Stimulated activated CD8-positive, alpha-beta memory T cell treated with anti-CD3 and anti-CD28 coated beads, Interleukin-12 subunit alpha, Interleukin-12 subunit beta, amount 100 ng/mL, for 1 hour (primary cell): Measurements from ENCODE around the gene MAN1A1.
"Not testable (repeated sequence)": the region's sequence is repeated elsewhere in the genome, so short reads cannot be mapped to it uniquely, and the experiment has no call there.

Experiments used
- DNase-seq: peaks from one replicate; pipeline ENCODE4 v3.0.0-alpha.2; 2020; ENCODE audit warnings: low read depth

Gene MAN1A1

DNA sequence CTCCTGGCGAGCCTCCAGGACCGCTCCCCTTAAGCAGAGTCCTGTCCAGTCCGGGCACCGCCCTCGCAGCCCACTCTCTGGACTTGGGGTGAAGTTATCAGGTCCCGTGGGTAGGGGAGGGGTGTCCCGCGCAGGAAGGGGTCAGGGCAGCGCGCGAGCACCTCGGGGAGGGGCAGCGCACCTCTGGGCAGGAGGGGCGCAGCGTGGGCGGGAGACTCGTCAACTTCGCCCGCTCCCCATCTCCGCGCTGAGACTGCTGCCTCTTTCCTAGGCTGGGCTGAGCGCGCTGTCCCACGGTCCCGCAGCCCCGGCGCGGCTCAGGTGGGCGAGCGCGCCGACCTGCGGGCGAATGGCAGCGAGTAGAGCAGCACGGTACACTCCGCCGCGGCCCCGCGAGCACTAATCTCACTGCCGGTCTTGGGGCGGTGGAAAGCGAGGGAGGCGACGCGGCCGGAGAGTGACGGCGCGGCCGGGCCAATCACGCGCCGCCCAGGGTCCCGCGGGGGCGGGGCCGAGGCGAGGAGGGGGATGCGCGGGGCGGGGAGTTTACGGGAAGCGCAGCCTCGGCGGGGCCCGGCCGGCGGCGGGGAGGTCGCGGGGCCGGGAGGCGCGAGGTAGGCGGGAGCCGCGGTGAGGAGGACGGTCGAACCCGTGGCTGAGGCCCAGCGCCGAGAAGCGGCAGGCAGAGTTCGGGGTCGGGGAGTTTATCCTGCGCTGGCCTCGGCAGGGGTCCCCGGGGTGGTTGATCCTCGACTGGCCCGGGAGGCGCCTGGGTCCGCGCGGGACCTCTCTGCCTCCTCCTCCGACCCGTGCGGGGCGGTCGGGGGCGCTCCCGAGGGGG is at the start of gene MAN1A1:
TSS of gene MAN1A1 (minus strand) at position 401 of the 841 bp plus-strand sequence. CDS start 696 bp downstream, outside the sequence.
- peak; percentile 82 for DNase-seq

DNA sequence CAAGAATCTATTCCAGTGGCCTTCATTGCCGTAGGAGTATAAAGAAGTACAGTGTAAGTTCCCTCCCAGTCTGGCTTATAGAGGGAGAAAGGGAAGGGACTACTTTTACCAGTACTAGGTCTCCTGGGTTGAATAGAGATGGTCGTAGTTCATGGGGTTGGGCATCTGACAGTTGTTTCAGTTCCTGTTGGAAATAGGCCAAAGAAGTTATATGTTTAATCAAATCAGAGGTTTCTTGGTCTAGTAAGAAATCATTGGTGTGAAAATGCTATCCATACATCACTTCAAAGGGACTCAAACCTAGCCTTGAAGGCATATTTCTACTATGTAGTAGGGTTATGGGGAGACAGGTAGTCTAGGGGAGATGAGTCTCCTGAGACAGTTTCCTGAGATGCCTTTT is 45.6 kb upstream of the MAN1A1 start:
- DNase-seq: no peak

GRCh38 chr6:119390247-119390793 is 40.8 kb upstream of the MAN1A1 start:
- DNase-seq: no peak

DNA sequence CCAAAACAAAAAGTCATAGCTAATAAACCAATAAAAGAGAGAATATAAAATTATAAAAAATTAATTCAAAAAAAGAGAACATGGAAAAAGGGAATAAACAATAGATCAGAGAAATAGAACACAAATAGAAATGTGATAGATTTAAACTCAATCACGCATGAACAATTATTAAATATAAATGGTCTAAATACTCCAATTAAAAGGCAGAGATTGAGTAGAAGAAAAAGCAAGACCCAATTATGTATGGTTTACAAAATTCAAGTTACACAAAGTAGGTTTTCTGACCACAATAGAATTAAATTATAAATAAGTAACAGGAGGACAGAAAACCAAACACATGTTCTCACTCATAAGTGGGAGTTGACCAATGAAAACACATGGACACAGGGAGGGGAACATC is 36.4 kb upstream of the MAN1A1 start:
- no peak for DNase-seq

DNA sequence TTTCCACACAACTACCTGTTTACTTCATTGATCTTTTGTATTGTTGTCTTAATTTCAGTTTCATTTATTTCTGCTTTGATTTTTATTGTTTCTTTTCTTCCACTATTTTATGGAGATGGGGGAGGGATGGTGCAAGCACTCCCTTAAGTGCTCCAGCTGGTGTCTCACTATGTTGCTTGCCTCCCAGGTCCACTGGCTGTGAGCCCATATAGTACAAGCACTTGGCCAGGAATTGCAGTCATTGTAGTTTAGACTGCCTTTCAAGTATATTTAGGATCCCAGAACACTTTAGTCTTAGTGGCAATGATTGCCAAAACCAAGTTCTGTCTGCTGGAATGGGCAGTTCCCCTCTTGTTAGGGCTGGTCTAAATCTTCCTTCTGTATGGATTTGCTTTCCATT is 34.9 kb upstream of the MAN1A1 start:
- DNase-seq: no peak

GRCh38 chr6:119379809-119380208 is 30.2 kb upstream of the MAN1A1 start:
- no peak for DNase-seq

DNA sequence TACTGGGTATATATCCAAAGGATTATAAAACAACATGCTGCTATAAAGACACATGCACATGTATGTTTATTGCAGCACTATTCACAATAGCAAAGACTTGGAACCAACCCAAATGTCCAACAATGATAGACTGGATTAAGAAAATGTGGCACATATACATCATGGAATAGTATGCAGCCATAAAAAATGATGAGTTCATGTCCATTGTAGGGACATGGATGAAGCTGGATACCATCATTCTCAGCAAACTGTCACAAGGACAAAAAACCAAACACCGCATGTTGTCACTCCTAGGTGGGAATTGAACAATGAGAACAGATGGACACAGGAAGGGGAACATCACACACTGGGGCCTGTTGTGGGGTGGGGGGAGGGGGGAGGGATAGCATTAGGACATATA is 27.5 kb upstream of the MAN1A1 start:
- not testable (repeated sequence) for DNase-seq

DNA sequence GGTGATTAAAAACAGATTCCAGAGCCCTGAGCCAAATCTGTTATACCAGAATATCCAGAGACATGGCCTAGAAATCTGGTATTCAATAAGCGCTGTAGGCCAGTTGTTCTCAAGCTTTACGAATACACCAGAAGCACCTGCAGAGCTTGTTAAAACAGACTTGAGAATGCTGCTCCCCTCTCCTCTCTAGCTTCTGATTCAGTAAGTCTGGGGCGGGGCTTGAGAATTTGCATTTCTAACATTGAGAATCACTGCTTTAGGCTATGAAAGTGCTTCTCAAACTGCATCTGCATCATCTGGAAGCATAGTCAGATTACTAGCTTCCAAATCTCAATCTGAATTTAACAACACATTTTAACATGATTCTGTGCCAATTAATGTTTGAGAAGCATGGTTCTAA is 20.5 kb upstream of the MAN1A1 start:
- no peak for DNase-seq

GRCh38 chr6:119368921-119369320 is 19.4 kb upstream of the MAN1A1 start:
- DNase-seq: no peak

DNA sequence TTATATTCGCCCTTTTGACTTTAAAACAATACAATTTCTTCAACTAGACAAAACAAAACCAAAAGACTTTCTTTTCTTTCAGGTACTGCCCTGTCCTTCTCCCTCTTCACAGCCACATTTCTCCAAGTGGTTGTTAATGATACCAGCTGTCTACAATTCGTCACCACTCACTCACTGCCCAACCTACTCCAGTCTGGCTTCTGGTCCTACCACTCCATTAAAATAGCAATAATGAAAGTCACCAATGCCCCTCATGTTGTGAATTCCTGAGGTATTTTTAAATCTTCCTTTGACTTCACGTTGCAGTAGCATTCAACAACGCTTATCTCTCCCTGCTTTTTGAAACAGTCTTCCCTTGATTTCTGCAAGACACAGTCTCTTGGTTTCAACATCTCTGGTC is 11.6 kb upstream of the MAN1A1 start:
- DNase-seq: no peak

- DNase-seq: no peak
Measured at GRCh38 chr6:119360262-119360915, 10.8 kb upstream of the MAN1A1 start.

DNA sequence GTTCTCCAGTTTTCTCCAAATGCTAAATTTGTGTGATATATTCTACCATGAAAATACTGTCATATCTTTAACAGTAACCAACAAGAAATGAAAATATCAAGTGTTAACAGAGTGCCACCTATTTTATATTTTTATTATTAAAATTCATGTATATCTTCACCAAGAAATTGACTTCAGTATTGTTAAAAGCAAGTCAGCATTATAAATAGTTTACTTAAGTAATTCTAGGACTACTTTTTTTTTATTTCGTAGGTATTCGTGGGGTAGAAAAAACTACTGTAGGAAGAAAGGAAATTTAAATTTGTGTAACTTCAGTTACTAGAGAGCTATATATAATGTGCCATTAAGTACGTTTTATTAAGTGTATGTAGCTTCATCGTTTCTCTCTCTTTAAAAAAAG is 6.3 kb upstream of the MAN1A1 start:
- no peak for DNase-seq

- DNase-seq: no peak
Measured at GRCh38 chr6:119355157-119355556, 5.6 kb upstream of the MAN1A1 start.

GRCh38 chr6:119353696-119354095 is 4.1 kb upstream of the MAN1A1 start:
- DNase-seq: no peak

GRCh38 chr6:119352001-119352400 is 2.4 kb upstream of the MAN1A1 start:
- no peak for DNase-seq

DNA sequence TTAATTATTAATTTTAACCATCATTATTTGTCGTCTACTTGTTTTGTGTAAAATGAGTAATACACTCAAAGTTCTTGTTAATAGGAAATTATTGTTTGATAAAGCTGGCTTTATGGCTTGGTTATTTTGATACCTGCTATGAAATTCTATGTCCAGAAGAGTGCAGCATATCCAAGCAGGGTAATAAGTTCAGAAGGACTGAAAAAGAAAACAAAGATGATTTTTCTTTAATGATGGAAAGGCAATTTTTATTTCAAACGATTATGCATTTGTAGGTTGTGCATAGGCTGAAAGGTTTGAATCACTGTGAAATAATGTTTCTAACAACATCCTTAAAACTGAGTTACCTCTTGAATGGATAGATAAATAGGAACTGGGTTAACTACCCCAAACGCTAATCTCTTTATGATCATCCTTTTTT is 1.4 kb upstream of the MAN1A1 start:
- no peak for DNase-seq

DNA sequence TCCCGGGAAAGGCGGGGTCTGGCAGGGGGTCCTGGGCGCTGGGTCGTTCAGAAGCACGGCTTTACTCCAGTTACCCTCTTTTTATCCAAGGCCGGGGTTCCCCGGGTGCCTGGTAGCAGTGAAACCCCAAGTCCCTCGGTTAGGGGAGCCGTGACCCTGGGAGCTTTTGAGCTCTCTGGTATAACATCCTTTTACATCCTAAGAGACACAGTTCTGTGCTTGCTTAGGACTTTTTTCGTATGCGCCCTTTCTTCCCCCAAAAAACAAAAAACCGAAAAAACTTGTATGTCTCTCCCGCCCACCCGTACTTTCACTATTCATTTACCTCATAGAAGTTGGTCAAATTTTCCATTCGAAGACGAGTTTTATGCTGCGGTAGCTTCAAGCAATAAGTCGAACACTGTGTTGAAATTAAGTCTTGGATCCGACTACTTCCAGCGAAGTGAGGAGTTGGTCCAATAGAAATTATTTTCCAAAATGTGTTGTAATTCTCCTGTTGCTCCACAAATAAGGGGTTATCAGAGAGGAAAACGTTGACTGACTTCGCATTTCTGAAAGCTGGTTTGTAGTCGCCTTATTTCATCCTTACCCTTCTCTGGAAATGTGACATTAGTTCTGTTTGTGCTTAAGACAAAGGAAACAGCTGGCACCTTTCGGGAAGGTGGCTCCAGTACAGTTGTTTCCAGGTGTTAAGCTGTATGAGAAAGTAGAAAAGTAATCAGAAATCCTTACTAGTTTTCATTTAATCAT is 816 bp upstream of the MAN1A1 start:
- DNase-seq: no peak

DNA sequence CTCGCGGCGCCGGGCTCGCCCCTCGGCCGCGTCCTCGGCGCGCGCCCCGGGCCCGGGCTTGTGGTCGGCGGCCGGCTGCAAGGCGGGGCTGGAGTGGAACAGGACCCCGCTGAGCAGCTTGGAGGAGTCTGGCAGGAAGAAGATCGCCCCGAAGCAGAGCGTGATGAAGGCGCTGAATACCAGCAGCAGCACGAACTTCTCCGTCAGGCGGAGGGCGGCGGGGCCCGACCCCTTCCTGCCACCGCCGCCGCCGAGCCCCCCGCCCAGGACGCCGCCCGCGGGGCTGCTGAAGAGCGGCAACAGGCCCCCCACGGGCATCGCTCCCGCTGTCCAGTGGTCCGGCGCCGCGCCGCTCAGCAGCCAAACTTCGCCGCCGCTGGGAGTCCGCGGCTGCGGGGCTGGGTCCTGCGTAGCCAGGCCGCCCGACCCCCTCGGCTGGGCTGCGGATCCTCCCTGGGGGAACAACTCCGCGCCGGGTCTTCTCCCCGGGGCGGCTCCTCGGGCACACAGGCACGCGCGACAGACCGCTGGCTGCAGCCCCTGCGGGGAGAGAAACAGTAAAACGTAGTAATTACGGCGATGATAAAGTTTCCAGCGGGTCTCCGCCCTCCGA is 707 bp downstream of the MAN1A1 start:
- DNase-seq: no peak

DNA sequence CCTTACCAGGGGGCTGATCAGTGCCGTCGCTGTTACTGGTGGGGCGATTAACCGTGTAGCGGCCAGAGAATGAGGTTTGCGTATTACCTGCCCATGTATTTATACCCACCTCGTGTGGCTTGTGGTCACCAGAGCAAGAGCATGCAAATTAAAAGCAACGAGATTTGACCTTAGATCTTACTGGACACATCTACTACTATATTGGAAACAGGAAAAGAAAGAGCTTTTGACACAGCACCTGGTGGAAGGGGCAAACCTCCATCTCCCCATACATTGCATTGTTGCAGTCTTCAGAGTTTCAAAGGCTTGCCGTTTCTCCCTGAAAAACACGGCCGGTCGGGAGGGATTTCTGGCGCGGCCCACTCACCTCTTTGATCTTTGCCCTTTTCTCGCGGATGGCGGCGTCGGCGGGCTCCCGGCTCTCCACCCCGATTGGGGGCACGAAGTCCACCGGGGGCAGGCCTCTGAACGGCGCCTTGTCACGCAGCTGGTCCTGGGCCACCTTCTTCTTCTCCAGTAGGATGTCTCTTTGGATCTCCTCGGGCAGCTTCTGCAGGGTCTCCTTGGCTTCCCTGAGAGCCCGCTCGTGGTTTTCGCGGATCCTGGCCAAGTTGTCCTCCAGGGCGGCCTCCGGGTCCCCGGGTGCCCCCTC is 1.3 kb downstream of the MAN1A1 start:
- DNase-seq: no peak

- no peak for DNase-seq
Measured at GRCh38 chr6:119347466-119348095, 2.0 kb downstream of the MAN1A1 start.

- no peak for DNase-seq
Measured at GRCh38 chr6:119346936-119347335, 2.6 kb downstream of the MAN1A1 start.
